K562 (cell line): ENCODE data around the gene NDUFV2.

ENCODE experiments used
- NFYB ChIP-seq: IDR thresholded peaks from 2 replicates; pipeline ENCODE4 v1.6.1; 2011; ENCODE audit warnings: mild to moderate bottlenecking, moderate library complexity; ENCODE audit not compliant: insufficient read length; ENCODE audit errors: extremely low read depth
- TGIF2 ChIP-seq: sonication (generic); formaldehyde crosslinking; IDR thresholded peaks from 2 replicates; pipeline ENCODE4 v1.8.1; 2022; ENCODE audit warnings: mild to moderate bottlenecking, missing genetic modification reagents, moderate library complexity

GRCh38 chr18:9102508-9103375 lies at the start of gene NDUFV2:
- TF ChIP-seq NFYB (no peak), TGIF2 (CRISPR knock-in tag) (peak; percentile 86; the same call in 1 of the 2 replicates)
